ENCODE results near the gene MCTP1. TPM values are rescaled to one million over a fixed set of nuclear protein-coding genes. Genes with fewer than 3 reads are reported as not detected.

The MCTP1 gene
- total RNA-seq, 2 experiments from 2014 or later, result not detected

GRCh38 chr5:94820488-94820887 lies 464.4 kb downstream of the MCTP1 start:
- Mint-ChIP-seq H3K27ac (no peak overlapping the region), H3K9me3 (no peaks in the 10 kb centered on the region), H3K36me3 (no peaks in the 10 kb centered on the region), H3K4me1 (ENCODE audit: low read depth) (no peaks in the 10 kb centered on the region), H3K27me3 (peaks cover 2% of the 10 kb centered on the region), H3K4me3 (no peak overlapping the region)
- POLR2A ChIA-PET, result no interaction called here
- CTCF ChIA-PET, result interaction anchor here (1.1 kb wide), 1 partner anchor 83 kb away, joined by 3 read pairs; no protein-coding TSS in a partner anchor
- DNase-seq, result no peak
- intact Hi-C loops (cut with micrococcal nuclease), result no loop called here

GRCh38 chr5:94818904-94819303 lies 466.0 kb downstream of the MCTP1 start:
- no peak for DNase-seq
- Mint-ChIP-seq H3K36me3 (no peaks in the 10 kb centered on the region), H3K27me3 (no peaks in the 10 kb centered on the region), H3K9me3 (no peaks in the 10 kb centered on the region), H3K4me3 (no peak overlapping the region), H3K27ac (no peak overlapping the region), H3K4me1 (ENCODE audit: low read depth) (no peaks in the 10 kb centered on the region)
- CTCF ChIA-PET, result no interaction called here
- intact Hi-C loops (cut with micrococcal nuclease), result no loop called here
- POLR2A ChIA-PET, result no interaction called here

GRCh38 chr5:94815313-94816039 lies 469.4 kb downstream of the MCTP1 start:
- Mint-ChIP-seq H3K27me3 (peaks cover 3% of the 10 kb centered on the region), H3K27ac (no peak overlapping the region), H3K9me3 (no peaks in the 10 kb centered on the region), H3K36me3 (no peaks in the 10 kb centered on the region), H3K4me1 (ENCODE audit: low read depth) (no peaks in the 10 kb centered on the region), H3K4me3 (no peak overlapping the region)
- ChIA-PET POLR2A (no interaction called here), CTCF (interaction anchor here (0.8 to 1.2 kb wide), 2 partner anchors 35 to 78 kb away, joined by 3 to 4 read pairs; no protein-coding TSS in a partner anchor)
- DNase-seq, result no peak
- intact Hi-C loops (cut with micrococcal nuclease), result no loop called here

DNA sequence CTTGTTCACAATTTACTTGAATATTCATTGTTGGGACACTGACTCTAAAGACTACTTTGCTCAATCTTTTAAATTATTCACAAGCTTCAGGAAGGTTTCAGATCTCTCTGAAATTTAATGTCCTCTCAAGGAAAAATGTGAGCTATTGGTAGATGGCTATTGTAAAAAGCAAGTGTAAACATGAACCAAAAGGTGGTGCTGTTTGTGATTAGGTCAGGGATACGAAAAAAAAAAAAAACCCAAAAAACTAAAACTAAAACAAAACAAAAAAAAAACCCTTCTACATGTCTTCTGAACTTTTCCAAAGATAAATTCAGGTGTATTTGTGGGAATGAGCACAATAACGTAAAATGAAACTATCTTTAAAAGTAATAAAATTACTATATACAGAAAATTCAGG lies 472.7 kb downstream of the MCTP1 start:
- Mint-ChIP-seq H3K36me3 (no peaks in the 10 kb centered on the region), H3K27ac (no peak overlapping the region), H3K9me3 (no peaks in the 10 kb centered on the region), H3K4me3 (no peak overlapping the region), H3K27me3 (peaks cover 6% of the 10 kb centered on the region), H3K4me1 (ENCODE audit: low read depth) (no peaks in the 10 kb centered on the region)
- CTCF ChIA-PET, result no interaction called here
- intact Hi-C loops (cut with micrococcal nuclease), result no loop called here
- POLR2A ChIA-PET, result no interaction called here
- DNase-seq, result no peak

DNA sequence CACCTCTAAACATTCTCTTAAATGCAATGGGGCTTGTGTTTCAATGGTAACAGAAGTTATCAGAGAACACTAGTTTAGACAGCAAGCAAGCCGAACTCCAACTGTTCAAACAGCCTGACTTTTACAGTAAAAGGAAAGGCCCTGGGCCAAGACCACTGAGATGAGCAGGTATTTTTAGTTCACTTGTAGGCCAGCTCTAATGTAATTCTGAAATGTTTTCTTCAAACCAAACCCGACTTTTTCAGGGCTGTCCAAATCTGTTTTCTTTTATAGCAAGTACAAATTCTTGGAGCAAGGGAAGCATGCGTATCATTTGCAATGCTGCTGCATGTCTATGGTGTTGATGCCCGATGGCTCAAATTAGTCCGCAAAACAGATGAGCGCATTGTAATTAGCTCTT lies 473.6 kb downstream of the MCTP1 start:
- H3K36me3 Mint-ChIP-seq, result no peaks in the 10 kb centered on the region
- intact Hi-C loops (cut with micrococcal nuclease), result no loop called here
- H3K9me3 Mint-ChIP-seq, result no peaks in the 10 kb centered on the region
- ChIA-PET CTCF (interaction anchor here (1.0 kb wide), 1 partner anchor 287 kb away, joined by 5 read pairs; no protein-coding TSS in a partner anchor), POLR2A (no interaction called here)
- peaks cover 6% of the 10 kb centered on the region for H3K27me3 Mint-ChIP-seq
- H3K4me1 Mint-ChIP-seq (ENCODE audit: low read depth), result no peaks in the 10 kb centered on the region
- no peak for DNase-seq
- H3K27ac Mint-ChIP-seq, result no peak overlapping the region
- no peak overlapping the region for H3K4me3 Mint-ChIP-seq

DNA sequence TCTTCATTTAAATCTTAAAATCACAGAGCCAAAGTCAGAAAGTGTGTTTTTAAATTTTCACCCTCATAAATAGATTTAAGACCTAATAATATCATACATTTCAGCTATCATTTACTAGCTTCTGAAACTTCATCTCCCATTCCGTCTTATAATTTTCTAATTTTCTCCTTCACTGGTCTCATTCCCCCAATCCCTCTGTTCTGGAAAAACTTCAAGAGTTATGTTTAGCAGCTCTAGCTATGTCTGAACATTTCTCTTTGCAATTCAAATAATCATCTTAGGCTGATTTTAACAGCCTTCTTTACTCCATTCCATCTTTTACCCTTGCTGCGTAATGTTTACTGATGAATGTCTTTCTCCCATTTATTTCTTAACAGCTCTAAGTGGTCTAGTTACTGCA lies 474.0 kb downstream of the MCTP1 start:
- no peak for DNase-seq
- intact Hi-C loops (cut with micrococcal nuclease), result no loop called here
- H3K4me3 Mint-ChIP-seq, result no peak overlapping the region
- H3K36me3 Mint-ChIP-seq, result no peaks in the 10 kb centered on the region
- H3K27ac Mint-ChIP-seq, result no peak overlapping the region
- H3K27me3 Mint-ChIP-seq, result peaks cover 6% of the 10 kb centered on the region
- H3K4me1 Mint-ChIP-seq (ENCODE audit: low read depth), result no peaks in the 10 kb centered on the region
- POLR2A ChIA-PET, result no interaction called here
- no peaks in the 10 kb centered on the region for H3K9me3 Mint-ChIP-seq
- CTCF ChIA-PET, result interaction anchor here (1.0 to 1.6 kb wide), 3 partner anchors 17 to 286 kb away, joined by 3 to 5 read pairs (median 4); no protein-coding TSS in a partner anchor

GRCh38 chr5:94810281-94810680 lies 474.6 kb downstream of the MCTP1 start:
- H3K4me3 Mint-ChIP-seq, result no peak overlapping the region
- CTCF ChIA-PET, result interaction anchor here (1.0 to 1.6 kb wide), 3 partner anchors 18 to 286 kb away, joined by 3 to 5 read pairs (median 4); no protein-coding TSS in a partner anchor
- H3K27me3 Mint-ChIP-seq, result peaks cover 6% of the 10 kb centered on the region
- no peaks in the 10 kb centered on the region for H3K4me1 Mint-ChIP-seq (ENCODE audit: low read depth)
- no peaks in the 10 kb centered on the region for H3K36me3 Mint-ChIP-seq
- POLR2A ChIA-PET, result no interaction called here
- intact Hi-C loops (cut with micrococcal nuclease), result no loop called here
- H3K9me3 Mint-ChIP-seq, result no peaks in the 10 kb centered on the region
- no peak for DNase-seq
- H3K27ac Mint-ChIP-seq, result no peak overlapping the region

- no peaks in the 10 kb centered on the region for H3K36me3 Mint-ChIP-seq
- peaks cover 6% of the 10 kb centered on the region for H3K27me3 Mint-ChIP-seq
- no peak overlapping the region for H3K27ac Mint-ChIP-seq
- H3K4me1 Mint-ChIP-seq (ENCODE audit: low read depth), result no peaks in the 10 kb centered on the region
- no peak overlapping the region for H3K4me3 Mint-ChIP-seq
- H3K9me3 Mint-ChIP-seq, result no peaks in the 10 kb centered on the region
- ChIA-PET CTCF (interaction anchor here (1.3 to 1.5 kb wide), 2 partner anchors 14 to 71 kb away, joined by 3 to 4 read pairs; no protein-coding TSS in a partner anchor), POLR2A (no interaction called here)
- DNase-seq, result no peak
- intact Hi-C loops (cut with micrococcal nuclease), result no loop called here
Observed at GRCh38 chr5:94808497-94808896, 476.4 kb downstream of the MCTP1 start.

DNA sequence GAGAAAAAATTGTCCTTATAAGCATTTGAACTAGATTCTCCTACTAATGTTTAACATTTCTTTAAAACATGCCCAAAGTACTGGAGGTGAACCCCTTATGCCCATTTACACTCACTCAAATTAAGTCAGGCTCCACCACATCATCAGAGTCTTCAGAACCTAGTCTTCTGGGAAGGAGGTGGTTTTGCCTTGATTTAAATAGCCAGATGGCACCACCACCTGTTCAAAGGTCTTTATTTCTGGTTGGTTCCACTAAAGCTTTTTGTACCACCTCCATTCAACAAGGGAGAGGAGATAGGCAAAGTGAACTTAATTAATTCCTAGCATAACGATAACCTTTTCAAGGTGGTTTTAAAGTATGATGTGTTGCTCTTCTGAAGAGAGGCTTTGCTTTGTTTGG lies 476.9 kb downstream of the MCTP1 start:
- Mint-ChIP-seq H3K4me1 (ENCODE audit: low read depth) (no peaks in the 10 kb centered on the region), H3K9me3 (no peaks in the 10 kb centered on the region), H3K36me3 (no peaks in the 10 kb centered on the region), H3K27me3 (peaks cover 6% of the 10 kb centered on the region), H3K4me3 (no peak overlapping the region), H3K27ac (no peak overlapping the region)
- CTCF ChIA-PET, result interaction anchor here (1.5 kb wide), 1 partner anchor 70 kb away, joined by 4 read pairs; no protein-coding TSS in a partner anchor
- POLR2A ChIA-PET, result no interaction called here
- DNase-seq, result no peak
- intact Hi-C loops (cut with micrococcal nuclease), result no loop called here

GRCh38 chr5:94802450-94802849 lies 482.4 kb downstream of the MCTP1 start:
- POLR2A ChIA-PET, result no interaction called here
- H3K4me3 Mint-ChIP-seq, result no peak overlapping the region

DNA sequence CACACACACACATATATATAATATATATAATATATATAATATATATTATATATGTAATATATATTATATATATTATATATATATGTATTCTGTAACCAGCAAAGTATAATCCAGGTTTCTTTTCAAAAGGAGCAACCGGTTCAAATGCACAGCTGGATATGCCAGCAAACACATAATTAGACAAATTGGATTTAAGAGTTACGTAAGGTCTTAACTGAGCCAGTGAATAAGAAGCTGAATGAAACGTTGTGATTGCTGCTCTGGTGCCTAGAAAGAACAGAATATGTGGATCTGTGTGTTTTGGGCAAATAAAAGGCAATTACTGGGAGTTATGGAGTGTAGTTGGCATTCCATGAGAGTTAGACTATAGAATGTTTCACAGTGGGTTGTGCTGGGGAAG lies 488.3 kb downstream of the MCTP1 start:
- Mint-ChIP-seq H3K4me3 (no peak overlapping the region), H3K27me3 (peaks cover 4% of the 10 kb centered on the region), H3K36me3 (no peaks in the 10 kb centered on the region), H3K4me1 (ENCODE audit: low read depth) (peaks cover 35% of the 10 kb centered on the region), H3K9me3 (no peaks in the 10 kb centered on the region), H3K27ac (no peak overlapping the region)
- POLR2A ChIA-PET, result no interaction called here
- CTCF ChIA-PET, result no interaction called here
- DNase-seq, result no peak
- intact Hi-C loops (cut with micrococcal nuclease), result loop anchor here (10.0 kb wide), 1 partner anchor 1212 kb away; the partner anchor contains the start of genes NR2F1 and NR2F1-AS1

More at GRCh38 chr5:94802450-94802849, 482.4 kb downstream of the MCTP1 start:
- no peak overlapping the region for H3K27ac Mint-ChIP-seq
- H3K4me1 Mint-ChIP-seq (ENCODE audit: low read depth), result no peaks in the 10 kb centered on the region
- intact Hi-C loops (cut with micrococcal nuclease), result no loop called here
- CTCF ChIA-PET, result no interaction called here
- no peaks in the 10 kb centered on the region for H3K9me3 Mint-ChIP-seq
- peaks cover 4% of the 10 kb centered on the region for H3K27me3 Mint-ChIP-seq
- DNase-seq, result no peak
- no peaks in the 10 kb centered on the region for H3K36me3 Mint-ChIP-seq

DNA sequence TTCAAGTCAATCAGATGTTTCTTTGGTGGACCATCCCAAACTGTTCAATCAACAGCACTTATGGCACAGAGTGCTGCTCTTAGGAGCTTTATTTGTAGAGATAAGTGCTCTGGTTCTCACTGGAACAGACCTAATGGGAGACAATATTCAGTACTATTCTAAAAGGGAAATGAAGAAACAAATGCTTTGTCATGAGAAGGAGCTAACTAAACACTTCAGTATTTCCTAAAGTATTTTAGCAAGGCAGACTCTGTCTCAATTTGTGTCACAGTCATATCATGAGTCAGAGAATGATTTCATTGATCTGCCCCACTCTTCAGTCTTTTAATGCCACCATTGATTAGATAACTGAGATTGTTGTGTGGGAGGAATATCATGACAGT lies 491.1 kb downstream of the MCTP1 start:
- Mint-ChIP-seq H3K4me3 (peak overlapping the region; percentile 39), H3K4me1 (ENCODE audit: low read depth) (peaks cover 35% of the 10 kb centered on the region), H3K27me3 (peaks cover 2% of the 10 kb centered on the region), H3K9me3 (no peaks in the 10 kb centered on the region), H3K27ac (peak overlapping the region; percentile 84), H3K36me3 (no peaks in the 10 kb centered on the region)
- intact Hi-C loops (cut with micrococcal nuclease), result loop anchor here (1.0 to 10.0 kb wide), 10 partner anchors 43 to 1209 kb away; partner anchors contain the start of genes KIAA0825, NR2F1, NR2F1-AS1 and SLF1
- CTCF ChIA-PET, result interaction anchor here (0.8 to 1.0 kb wide), 2 partner anchors 15 to 56 kb away, joined by 3 read pairs; no protein-coding TSS in a partner anchor
- no peak for DNase-seq
- POLR2A ChIA-PET, result interaction anchor here (1.3 kb wide), 1 partner anchor 1172 kb away, joined by 3 read pairs; no protein-coding TSS in a partner anchor
